Measurements from ENCODE around the gene CA11.
"Not testable (repeated sequence)": the region's sequence is repeated elsewhere in the genome, so short reads cannot be mapped to it uniquely, and the experiment has no call there.

CA11 gene

DNA sequence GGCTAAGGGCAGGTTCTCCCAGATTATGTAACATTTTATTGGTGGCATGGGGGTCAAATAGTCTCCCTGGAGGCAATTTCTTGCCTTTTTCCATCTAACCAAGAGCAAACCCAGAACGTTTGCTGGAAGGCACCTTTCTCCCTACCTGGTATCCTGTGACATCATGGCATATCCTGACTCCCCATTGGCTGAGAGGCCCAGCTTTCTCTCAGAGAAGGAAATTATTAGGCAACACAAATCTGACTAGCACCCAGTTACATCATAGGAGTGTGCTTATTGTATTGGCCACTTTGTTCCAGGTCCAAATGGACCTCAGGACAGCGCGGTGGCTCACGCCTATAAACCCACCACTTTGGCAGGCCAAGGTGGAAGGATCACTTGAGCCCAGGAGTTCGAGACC lies 13.8 kb upstream of the CA11 start:
- DNase-seq (ENCODE audit: low read depth): no peak
- H3K4me3 ChIP-seq (ENCODE audit: low read depth, low read length): no peak overlapping the region
- TF ChIP-seq, protein P1, sequence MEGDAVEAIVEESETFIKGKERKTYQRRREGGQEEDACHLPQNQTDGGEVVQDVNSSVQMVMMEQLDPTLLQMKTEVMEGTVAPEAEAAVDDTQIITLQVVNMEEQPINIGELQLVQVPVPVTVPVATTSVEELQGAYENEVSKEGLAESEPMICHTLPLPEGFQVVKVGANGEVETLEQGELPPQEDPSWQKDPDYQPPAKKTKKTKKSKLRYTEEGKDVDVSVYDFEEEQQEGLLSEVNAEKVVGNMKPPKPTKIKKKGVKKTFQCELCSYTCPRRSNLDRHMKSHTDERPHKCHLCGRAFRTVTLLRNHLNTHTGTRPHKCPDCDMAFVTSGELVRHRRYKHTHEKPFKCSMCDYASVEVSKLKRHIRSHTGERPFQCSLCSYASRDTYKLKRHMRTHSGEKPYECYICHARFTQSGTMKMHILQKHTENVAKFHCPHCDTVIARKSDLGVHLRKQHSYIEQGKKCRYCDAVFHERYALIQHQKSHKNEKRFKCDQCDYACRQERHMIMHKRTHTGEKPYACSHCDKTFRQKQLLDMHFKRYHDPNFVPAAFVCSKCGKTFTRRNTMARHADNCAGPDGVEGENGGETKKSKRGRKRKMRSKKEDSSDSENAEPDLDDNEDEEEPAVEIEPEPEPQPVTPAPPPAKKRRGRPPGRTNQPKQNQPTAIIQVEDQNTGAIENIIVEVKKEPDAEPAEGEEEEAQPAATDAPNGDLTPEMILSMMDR (IDR thresholded peaks at IDR 0.05; ENCODE audit: low read depth, low read length, missing control alignments): no peak

DNA sequence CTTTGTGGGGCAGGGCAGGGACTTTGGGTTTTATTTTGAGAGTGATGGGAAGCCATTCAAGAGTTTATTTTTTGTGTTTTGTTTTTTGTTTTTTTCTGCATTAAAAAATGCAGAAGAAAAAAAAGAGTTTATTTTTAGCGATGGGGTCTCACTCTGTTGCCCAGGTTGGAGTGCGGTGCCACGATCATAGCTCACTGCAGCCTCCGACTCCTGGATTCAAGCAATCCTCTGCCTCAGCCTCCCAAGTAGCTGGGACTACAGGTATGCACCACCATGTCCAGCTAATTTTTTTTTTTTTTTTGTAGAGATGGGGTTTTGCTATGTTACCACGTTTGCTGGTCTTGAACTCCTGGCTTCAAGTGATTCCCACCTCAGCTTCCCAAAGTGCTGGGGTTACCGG lies 12.5 kb upstream of the CA11 start:
- TF ChIP-seq, protein P1 (IDR thresholded peaks at IDR 0.05; ENCODE audit: low read depth, low read length, missing control alignments): no peak
- DNase-seq (ENCODE audit: low read depth): no peak
- no peak overlapping the region for H3K4me3 ChIP-seq (ENCODE audit: low read depth, low read length)

DNA sequence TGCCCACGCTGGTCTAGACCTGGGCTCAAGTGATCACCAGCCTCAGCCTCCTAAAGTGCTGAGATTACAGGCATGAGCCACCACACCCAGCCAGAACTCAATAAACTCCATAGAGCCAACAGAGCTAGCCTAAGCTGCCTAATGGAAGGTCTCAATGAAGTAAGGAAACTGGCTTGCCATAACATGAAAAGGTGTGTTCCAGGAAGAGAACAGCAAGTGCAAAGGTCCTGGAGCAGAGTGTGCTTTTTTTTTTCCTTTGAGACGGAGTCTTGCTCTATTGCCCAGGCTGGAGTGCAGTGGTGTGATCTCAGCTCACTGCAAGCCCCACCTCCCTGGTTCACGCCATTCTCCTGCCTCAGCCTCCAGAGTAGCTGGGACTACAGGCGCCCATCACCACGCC lies 11.8 kb upstream of the CA11 start:
- H3K4me3 ChIP-seq (ENCODE audit: low read depth, low read length); DNase-seq (ENCODE audit: low read depth): not testable (repeated sequence)

DNA sequence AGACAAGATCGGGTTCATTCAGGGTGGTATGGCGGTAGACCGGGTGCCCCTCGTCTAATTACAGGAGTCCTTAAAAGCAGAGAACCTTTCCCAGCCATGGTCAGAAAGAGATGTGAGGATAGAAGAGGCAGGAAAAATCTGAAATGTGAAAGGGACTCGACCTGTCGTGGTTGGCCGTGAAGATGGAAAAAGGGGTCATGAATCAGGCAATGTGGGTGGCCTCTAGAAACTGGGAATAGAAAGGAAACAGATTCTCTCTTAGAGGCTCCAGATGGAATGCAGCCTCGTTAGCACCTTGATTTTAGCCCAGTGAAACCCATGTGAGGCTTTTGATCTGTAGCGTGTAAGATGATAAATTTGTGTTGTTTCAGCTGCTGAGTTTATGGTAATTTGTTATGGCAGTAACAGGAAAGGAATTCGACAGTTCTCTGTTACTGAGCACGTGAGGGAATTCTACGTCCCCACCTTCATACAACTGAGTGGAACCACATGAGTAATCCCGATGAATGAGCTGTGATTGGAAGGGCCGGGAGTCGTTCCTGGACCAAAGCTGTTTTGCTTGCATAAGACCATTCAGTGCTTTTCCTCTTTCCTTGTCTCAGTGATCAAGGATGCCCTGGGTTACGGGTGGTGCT lies 11.0 kb upstream of the CA11 start:
- no peak for DNase-seq (ENCODE audit: low read depth)
- TF ChIP-seq, protein P1 (IDR thresholded peaks at IDR 0.05; ENCODE audit: low read depth, low read length, missing control alignments): no peak
- H3K4me3 ChIP-seq (ENCODE audit: low read depth, low read length): no peak overlapping the region

DNA sequence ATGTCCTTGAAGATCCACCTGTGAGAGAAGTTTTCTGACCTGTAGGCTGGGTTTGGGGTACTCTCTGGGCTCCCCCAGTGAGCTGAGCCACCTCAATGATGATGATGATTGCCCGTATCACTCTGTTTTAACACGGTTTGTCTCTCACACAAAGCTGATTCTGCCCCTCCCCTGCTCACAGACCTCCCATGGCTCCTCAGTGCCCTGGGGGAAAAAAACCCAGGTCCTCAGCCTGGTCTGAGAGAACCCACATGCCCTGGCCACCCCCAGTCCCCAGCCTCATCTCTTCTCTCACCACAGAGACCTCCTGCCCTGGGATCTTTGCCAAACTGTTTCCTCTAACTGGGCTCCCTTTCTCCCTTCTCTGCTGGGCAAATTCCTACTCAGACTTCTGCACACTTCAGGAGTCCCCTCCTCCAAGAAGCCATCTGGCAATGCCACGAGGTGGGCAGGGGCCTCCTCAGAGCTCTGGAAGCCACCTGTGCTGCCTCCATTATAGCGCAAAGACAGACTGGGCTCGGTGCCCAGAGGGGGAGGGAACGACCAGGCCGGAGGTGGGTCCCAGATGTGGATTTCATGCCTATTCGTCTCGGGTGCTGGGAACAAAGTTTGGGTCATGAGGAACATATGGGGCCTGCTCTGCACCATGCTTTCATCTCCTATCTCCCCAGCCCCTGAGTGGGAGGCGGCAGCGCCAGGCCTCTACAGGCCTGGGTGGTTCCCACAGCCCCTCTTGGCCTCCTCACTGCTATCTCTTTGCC lies 8.5 kb upstream of the CA11 start:
- H3K4me3 ChIP-seq (ENCODE audit: low read depth, low read length): no peak overlapping the region
- DNase-seq (ENCODE audit: low read depth): no peak
- TF ChIP-seq, protein P1 (IDR thresholded peaks at IDR 0.05; ENCODE audit: low read depth, low read length, missing control alignments): no peak

DNA sequence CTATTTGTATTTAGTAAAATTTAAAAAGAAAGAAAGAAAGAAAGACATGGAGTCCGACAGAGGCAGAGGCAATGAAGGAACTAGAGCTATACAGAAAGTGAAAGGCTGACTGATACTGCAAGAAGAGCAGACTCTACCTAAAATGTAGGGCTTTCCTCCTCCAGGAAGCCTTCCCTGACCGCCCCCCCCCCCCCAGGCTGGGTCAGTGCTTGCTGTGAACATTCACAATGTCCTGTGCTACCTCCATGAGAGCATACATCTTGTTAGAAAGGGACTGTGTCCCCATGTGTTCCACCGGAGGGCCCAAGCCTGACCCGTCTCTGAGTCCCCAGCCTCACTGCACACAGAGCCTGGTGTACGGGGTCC lies 5.7 kb upstream of the CA11 start:
- no peak overlapping the region for H3K4me3 ChIP-seq (ENCODE audit: low read depth, low read length)
- TF ChIP-seq, protein P1 (IDR thresholded peaks at IDR 0.05; ENCODE audit: low read depth, low read length, missing control alignments): no peak
- no peak for DNase-seq (ENCODE audit: low read depth)

DNA sequence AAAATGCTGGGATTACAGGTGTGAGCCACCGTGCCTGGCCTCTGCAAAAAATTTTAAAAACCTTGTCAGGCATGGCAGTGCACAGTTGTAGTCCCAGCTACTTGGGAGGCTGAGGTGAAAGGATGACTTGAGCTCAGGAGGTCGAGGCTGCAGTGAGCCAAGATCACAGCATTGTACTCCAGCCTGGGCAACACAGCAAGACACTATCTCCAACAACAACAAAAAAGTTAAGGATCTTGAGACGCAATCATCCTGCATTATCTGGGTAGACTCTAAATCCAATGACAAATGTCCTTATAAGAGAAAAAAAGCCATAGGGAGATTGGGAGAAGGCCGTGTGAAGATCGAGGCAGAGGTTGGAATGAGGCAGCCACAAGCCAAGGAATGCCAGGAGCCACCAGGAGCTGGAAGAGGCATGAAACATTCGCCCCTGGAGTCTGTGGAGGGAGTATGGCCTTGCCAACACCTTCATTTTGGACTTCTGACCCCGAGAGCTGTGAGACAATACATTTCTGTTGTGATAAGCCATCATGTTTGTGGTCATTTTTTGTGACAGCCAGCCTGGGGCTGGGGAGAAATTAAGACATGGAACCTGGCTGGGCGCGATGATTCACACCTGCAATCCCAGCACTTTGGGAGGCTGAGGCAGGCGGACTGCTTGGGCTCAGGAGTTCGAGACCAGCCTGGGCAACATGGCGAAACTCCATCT lies 5.1 kb upstream of the CA11 start:
- H3K4me3 ChIP-seq (ENCODE audit: low read depth, low read length): no peak overlapping the region
- no peak for DNase-seq (ENCODE audit: low read depth)
- TF ChIP-seq, protein P1 (IDR thresholded peaks at IDR 0.05; ENCODE audit: low read depth, low read length, missing control alignments): no peak

Measured in GM12864 (cell line).